Subcutaneous adipose tissue (tissue), 4 donors: ENCODE results near the gene DDX46. TPM values are rescaled to one million over a fixed set of nuclear protein-coding genes. Genes with fewer than 3 reads are reported as not detected.

ENCODE experiments used
- CTCF ChIP-seq: fragments of 450-650 bp; IDR thresholded peaks from one replicate; pipeline ENCODE4 v1.5.1; 2016; ENCODE audit warnings: low read depth, mild to moderate bottlenecking, control low read depth, antibody characterized with exemption, moderate library complexity
- total RNA-seq, 4 donors: library from RNA; depleted of rRNA; stranded (reverse); fragments of >200 nt; gene quantifications; one replicate each; pipeline ENCODE4 v1.1.0, GENCODE V29; 2016

DDX46 gene
- total RNA-seq, 4 donors from 2014 or later, result 42.2 to 62.5 (median 49.2) TPM

GRCh38 chr5:134817006-134817405 is 58.4 kb downstream of the DDX46 start:
- TF ChIP-seq CTCF, result no peak

DNA sequence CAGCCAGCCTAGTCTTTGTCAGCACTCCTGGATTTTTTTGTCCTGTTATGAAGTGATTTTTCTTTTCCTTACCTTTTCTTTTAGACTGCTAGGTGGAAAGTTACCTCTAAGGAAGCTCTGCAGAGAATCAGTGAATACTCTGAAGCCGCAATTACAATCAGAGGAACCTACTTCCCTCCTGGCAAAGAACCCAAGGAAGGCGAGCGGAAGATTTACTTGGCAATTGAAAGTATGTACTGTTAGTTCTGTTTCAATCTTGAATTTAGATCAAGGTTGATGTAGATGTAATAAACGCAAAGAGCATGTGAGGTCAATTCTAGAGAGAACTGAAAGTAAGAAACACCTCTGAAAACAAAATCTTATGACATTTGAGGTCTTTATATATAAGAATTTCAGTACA is 60.2 kb downstream of the DDX46 start:
- TF ChIP-seq CTCF, result no peak

GRCh38 chr5:134819407-134819963 is 60.9 kb downstream of the DDX46 start:
- no peak for TF ChIP-seq CTCF

GRCh38 chr5:134821841-134822240 is 63.3 kb downstream of the DDX46 start:
- TF ChIP-seq CTCF, result no peak

GRCh38 chr5:134824681-134825080 is 66.1 kb downstream of the DDX46 start:
- TF ChIP-seq CTCF, result no peak

GRCh38 chr5:134825212-134825611 is 66.6 kb downstream of the DDX46 start:
- no peak for TF ChIP-seq CTCF

DNA sequence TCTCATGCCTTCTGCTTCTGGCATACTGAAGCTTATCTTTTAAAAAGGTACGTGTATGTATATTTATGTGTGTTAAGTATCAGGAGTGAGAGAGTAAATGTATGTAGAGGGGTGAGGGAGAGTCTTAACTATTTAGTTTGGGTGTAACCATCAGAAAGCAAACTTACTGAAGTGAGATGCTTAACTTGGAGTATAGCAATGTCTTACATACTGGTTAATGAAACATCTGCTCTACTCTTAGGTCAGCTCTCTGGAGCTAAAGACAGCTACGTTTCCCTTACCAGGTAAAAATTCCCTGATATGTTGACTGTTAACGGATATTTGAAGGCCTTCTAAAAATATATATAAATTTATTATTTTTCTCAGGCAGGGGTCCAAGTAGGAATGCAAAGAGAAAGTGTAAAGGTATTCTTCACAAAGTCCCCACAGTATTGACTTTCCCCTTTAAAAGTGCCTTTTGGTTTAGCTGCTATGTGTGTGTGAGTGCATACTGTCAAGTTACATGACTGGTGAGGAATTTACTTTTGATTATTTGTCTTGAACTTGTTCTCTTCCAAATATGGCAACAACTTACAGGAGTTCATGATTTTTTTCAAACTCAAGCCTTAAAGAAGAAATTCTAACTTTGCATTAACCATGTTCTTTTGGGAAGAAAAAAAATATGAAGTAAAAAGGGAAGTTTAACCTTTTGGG is 74.9 kb downstream of the DDX46 start:
- TF ChIP-seq CTCF, result no peak
